Stimulated activated CD4-positive, alpha-beta T cell treated with anti-CD3 and anti-CD28 coated beads, Interleukin-1b, Interleukin-23, amount 100 ng/mL, for 1 hour (primary cell): ENCODE data around the gene PLCL1.

Source experiments
- DNase-seq, 2 donors: peaks; one replicate each; pipeline ENCODE4 v3.0.0-alpha.2; 2020; ENCODE audit warnings: low read depth in 2 of 2

PLCL1 gene

GRCh38 chr2:197804049-197804757 lies at the start of gene PLCL1:
PLCL1 (plus strand) TSS chr2:197804593.
- peak; percentile 70 to 80 for DNase-seq

- no peak for DNase-seq
Observed at GRCh38 chr2:197759013-197759412, 45.4 kb upstream of the PLCL1 start.

GRCh38 chr2:197759625-197760292 lies 44.6 kb upstream of the PLCL1 start:
- no peak for DNase-seq

- no peak for DNase-seq
Observed at GRCh38 chr2:197760293-197760657, 44.1 kb upstream of the PLCL1 start.

GRCh38 chr2:197777823-197778407 lies 26.5 kb upstream of the PLCL1 start:
- no peak for DNase-seq

- DNase-seq, result no peak
Observed at GRCh38 chr2:197779261-197779660, 25.1 kb upstream of the PLCL1 start.

- no peak for DNase-seq
Observed at GRCh38 chr2:197782126-197782525, 22.3 kb upstream of the PLCL1 start.

- DNase-seq, result no peak
Observed at GRCh38 chr2:197784956-197785941, 19.1 kb upstream of the PLCL1 start, which contains the start of gene BOLL. BOLL (minus strand) TSS chr2:197785319; CDS start chr2:197781850, 3,469 bp downstream.

GRCh38 chr2:197786010-197786877 lies 18.1 kb upstream of the PLCL1 start:
- DNase-seq, result peak in 1 of 2 donors; percentile 39

GRCh38 chr2:197793456-197793855 lies 10.9 kb upstream of the PLCL1 start:
- no peak for DNase-seq

GRCh38 chr2:197795277-197795676 lies 9.1 kb upstream of the PLCL1 start:
- no peak for DNase-seq

GRCh38 chr2:197798187-197798586 lies 6.2 kb upstream of the PLCL1 start:
- DNase-seq, result no peak

- DNase-seq, result no peak
Observed at GRCh38 chr2:197799068-197799467, 5.3 kb upstream of the PLCL1 start.

- DNase-seq, result no peak
Observed at GRCh38 chr2:197800091-197800490, 4.3 kb upstream of the PLCL1 start.

GRCh38 chr2:197801033-197801432 lies 3.4 kb upstream of the PLCL1 start:
- DNase-seq, result no peak

- no peak for DNase-seq
Observed at GRCh38 chr2:197803033-197803444, 1.4 kb upstream of the PLCL1 start.

- no peak for DNase-seq
Observed at GRCh38 chr2:197804758-197805714, 643 bp downstream of the PLCL1 start.

- no peak for DNase-seq
Observed at GRCh38 chr2:197805715-197806633, 1.6 kb downstream of the PLCL1 start.

GRCh38 chr2:197809064-197809463 lies 4.7 kb downstream of the PLCL1 start:
- DNase-seq, result no peak
